ENCODE results near the gene SPARC. TPM values are rescaled to one million over a fixed set of nuclear protein-coding genes. Genes with fewer than 3 reads are reported as not detected.

Gene SPARC
- total RNA-seq, 2 experiments from 2014 or later = 0.15 to 0.76 TPM

- ChIA-PET CTCF (interaction anchor here (1.0 kb wide), 1 partner anchor 47 kb away, joined by 3 read pairs; no protein-coding TSS in a partner anchor), POLR2A (interaction anchor here (0.6 kb wide), 1 partner anchor 359 kb away, joined by 5 read pairs; the partner anchor contains the start of gene GM2A)
These were observed 75.5 kb downstream of the SPARC start for GRCh38 chr5:151611127-151611775.

Other genes with a start within 250 kb of the SPARC start
- 1 to 10 TPM; 6.3 to 6.4 TPM for gene SLC36A1, start 239.3 kb downstream of the SPARC start, total RNA-seq
- not detected for gene FAT2, start 95.6 kb downstream of the SPARC start, total RNA-seq
- 100 to 1,000 TPM; 110 to 111 TPM for gene ATOX1, start 71.7 kb upstream of the SPARC start, total RNA-seq
- gene G3BP1, start 85.0 kb upstream of the SPARC start, total RNA-seq = 100 to 1,000 TPM; 368 to 381 TPM
- gene GLRA1, start 237.9 kb upstream of the SPARC start, total RNA-seq = not detected

Measured in activated CD8-positive, alpha-beta memory T cell treated with anti-CD3 and anti-CD28 coated beads for 36 hours (primary cell).